SK-N-SH treated with all-trans-retinoic acid at 6 μM for 48 hours (cell line): ENCODE measurements around the gene SHC4.

Experiments
- PATZ1 ChIP-seq: fragments of 250-450 bp; sonication (Bioruptor Pico); IDR thresholded peaks from 2 replicates; pipeline ENCODE4 v1.8.0; 2020; ENCODE audit warnings: mild to moderate bottlenecking, moderate library complexity, borderline replicate concordance
- SNAI2 ChIP-seq: fragments of 250-450 bp; sonication (Bioruptor Pico); IDR thresholded peaks from 2 replicates; pipeline ENCODE4 v1.5.0; 2020; ENCODE audit warnings: mild to moderate bottlenecking, moderate library complexity
- ZNF70 ChIP-seq: fragments of 450-650 bp; formaldehyde crosslinking; IDR thresholded peaks from 2 replicates; pipeline ENCODE4 v1.5.0; 2020; ENCODE audit warnings: mild to moderate bottlenecking, moderate library complexity

- TF ChIP-seq SNAI2 (CRISPR knock-in tag), result no peak
- TF ChIP-seq ZNF70, result no peak
- TF ChIP-seq PATZ1 (CRISPR knock-in tag), result no peak
Measured at GRCh38 chr15:48796521-48796920, 167.2 kb downstream of the SHC4 start.
